CD4-positive, alpha-beta T cell treated with Interleukin-15 for 1 hour (primary cell): Measurements from ENCODE around the gene CARMIL3.
"Not testable (repeated sequence)": the region's sequence is repeated elsewhere in the genome, so short reads cannot be mapped to it uniquely, and the experiment has no call there.

Source experiments
- DNase-seq: peaks from one replicate; pipeline ENCODE4 v3.0.0-alpha.2; 2020

The CARMIL3 gene, protein sequence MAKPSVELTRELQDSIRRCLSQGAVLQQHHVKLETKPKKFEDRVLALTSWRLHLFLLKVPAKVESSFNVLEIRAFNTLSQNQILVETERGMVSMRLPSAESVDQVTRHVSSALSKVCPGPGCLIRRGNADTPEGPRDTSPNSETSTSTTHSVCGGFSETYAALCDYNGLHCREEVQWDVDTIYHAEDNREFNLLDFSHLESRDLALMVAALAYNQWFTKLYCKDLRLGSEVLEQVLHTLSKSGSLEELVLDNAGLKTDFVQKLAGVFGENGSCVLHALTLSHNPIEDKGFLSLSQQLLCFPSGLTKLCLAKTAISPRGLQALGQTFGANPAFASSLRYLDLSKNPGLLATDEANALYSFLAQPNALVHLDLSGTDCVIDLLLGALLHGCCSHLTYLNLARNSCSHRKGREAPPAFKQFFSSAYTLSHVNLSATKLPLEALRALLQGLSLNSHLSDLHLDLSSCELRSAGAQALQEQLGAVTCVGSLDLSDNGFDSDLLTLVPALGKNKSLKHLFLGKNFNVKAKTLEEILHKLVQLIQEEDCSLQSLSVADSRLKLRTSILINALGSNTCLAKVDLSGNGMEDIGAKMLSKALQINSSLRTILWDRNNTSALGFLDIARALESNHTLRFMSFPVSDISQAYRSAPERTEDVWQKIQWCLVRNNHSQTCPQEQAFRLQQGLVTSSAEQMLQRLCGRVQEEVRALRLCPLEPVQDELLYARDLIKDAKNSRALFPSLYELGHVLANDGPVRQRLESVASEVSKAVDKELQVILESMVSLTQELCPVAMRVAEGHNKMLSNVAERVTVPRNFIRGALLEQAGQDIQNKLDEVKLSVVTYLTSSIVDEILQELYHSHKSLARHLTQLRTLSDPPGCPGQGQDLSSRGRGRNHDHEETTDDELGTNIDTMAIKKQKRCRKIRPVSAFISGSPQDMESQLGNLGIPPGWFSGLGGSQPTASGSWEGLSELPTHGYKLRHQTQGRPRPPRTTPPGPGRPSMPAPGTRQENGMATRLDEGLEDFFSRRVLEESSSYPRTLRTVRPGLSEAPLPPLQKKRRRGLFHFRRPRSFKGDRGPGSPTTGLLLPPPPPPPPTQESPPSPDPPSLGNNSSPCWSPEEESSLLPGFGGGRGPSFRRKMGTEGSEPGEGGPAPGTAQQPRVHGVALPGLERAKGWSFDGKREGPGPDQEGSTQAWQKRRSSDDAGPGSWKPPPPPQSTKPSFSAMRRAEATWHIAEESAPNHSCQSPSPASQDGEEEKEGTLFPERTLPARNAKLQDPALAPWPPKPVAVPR (N-terminal part only)

GRCh38 chr14:24051789-24052655 is at the start of gene CARMIL3:
TSS of gene CARMIL3 (plus strand) at chr14:24052009. CDS start at chr14:24052154, 145 bp downstream.
- DNase-seq, result peak; percentile 51

DNA sequence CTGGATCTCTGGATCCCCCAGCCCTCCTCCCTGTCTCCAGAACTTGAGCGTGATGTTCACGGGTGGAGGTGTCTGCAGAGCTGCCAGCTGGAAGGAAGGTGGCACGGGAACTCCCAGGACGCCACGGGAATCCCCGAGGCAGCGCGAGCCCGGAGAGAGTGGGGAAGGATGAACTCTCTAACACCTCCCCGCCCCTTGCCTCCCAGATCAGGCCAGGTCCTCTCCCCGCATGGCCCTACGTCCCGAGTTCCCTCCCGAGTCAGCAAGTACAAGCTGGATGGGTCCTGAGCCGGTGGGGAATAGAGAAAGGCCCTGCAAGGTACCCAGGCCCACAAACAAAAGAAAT is 45.4 kb upstream of the CARMIL3 start:
- DNase-seq, result not testable (repeated sequence)

GRCh38 chr14:24006817-24007652 is 44.8 kb upstream of the CARMIL3 start:
- peak; percentile 65 for DNase-seq

GRCh38 chr14:24011051-24011450 is 40.8 kb upstream of the CARMIL3 start:
- no peak for DNase-seq

DNA sequence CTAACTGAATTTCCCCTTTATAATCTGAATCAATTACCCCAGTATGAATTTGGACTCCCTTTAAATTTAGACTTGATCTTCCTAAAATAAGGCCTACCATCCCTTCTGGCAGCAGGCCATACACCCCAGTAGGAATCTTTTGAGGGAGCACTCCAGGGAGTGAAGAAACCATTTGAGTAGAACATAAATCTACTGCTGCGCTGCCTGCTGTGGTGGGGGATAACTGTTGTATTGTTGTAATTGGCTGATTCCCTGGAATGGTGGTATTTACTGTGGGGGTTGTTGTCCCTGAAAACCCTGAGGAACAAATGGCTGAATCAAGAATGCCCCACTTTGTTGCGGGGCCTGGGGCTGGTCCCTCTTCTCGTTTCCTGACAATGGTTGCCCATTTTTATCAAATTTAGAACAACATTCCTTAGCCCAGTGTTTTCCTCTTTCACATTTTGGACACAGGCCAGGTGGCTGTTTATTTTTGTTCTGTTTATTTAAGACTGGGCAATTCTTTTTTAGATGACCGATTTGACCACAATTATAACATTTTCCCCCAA is 39.0 kb upstream of the CARMIL3 start:
- DNase-seq, result not testable (repeated sequence)

DNA sequence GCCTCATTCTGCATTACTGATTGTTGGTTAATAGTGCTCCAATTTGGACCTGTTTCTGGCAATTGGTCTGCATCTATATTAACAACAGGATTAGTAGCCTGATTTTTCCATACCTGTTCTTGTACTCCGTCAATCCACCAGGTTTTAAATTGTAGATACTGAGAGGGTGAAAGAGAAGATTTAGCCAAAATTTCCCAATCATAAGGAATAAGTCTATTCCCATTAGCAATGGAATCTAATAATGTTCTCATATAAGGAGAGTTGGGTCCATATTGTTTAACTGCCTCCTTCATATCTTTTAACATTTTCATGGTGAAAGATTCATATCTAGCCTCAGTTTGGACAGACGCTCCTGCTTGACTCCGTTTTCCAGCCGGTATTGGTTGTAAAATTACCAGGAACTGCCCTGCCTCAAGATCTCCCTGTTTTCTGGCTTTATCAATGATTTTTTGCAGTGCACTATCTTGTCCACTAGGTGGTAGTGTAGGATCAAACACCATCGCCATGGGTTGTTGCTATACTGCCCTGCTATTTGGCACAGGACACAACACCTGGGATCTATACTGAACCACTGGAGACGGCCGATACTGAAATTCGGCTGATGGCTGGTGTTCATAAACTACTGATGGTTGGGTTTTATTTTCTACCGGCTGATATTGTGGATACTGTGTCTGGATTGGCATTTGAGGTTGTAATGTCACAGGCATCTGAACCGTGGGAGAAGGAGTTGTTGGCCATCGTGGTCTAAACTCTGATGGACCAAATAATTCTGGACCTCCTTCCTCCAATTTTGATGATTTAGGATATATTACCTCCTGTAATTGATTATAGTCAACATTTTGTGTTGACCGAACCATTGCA is 37.9 kb upstream of the CARMIL3 start:
- DNase-seq, result peak; percentile 47

DNA sequence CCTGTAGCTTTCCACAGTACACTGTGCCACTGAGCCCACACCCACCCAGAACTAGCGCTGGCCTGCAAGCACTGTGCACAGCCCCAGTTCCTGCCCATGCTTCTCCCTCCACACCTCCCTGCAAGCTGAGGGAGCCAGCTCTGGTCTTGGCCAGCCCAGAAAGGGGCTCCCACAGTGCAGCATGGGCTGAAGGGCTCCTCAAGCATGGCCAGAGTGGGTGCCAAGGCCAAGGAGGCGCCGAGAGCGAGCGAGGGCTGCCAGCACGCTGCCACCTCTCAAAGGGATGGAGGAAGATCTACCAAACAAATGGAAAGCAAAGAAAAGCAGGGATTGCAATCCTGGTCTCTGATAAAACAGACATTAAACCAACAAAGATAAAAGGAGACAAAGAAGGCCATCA is 36.1 kb upstream of the CARMIL3 start:
- DNase-seq, result not testable (repeated sequence)

DNA sequence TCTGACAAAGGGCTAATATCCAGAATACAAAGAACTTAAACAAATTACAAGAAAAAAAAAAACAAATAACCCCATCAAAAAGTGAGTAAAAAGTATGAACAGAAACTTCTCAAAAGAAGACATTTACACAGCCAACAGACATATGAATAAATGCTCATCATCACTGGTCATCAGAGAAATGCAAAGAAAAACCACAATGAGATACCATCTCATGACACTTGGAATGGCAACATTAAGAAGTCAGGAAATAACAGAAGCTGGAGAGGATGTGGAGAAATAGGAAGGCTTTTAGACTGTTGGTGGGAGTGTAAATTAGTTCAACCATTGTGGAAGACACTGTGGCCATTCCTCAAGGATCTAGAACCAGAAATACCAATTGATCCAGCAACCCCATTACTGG is 32.8 kb upstream of the CARMIL3 start:
- DNase-seq, result not testable (repeated sequence)

GRCh38 chr14:24019944-24020343 is 31.9 kb upstream of the CARMIL3 start:
- not testable (repeated sequence) for DNase-seq

- not testable (repeated sequence) for DNase-seq
Observed at GRCh38 chr14:24020520-24020919, 31.3 kb upstream of the CARMIL3 start.

- not testable (repeated sequence) for DNase-seq
Observed at GRCh38 chr14:24024939-24025418, 26.8 kb upstream of the CARMIL3 start.

GRCh38 chr14:24029687-24030086 is 22.1 kb upstream of the CARMIL3 start:
- DNase-seq, result not testable (repeated sequence)

- not testable (repeated sequence) for DNase-seq
Observed at GRCh38 chr14:24031331-24031730, 20.5 kb upstream of the CARMIL3 start.

- peak; percentile 45 for DNase-seq
Observed at GRCh38 chr14:24032727-24033418, 18.9 kb upstream of the CARMIL3 start.

GRCh38 chr14:24035769-24036168 is 16.0 kb upstream of the CARMIL3 start:
- not testable (repeated sequence) for DNase-seq

DNA sequence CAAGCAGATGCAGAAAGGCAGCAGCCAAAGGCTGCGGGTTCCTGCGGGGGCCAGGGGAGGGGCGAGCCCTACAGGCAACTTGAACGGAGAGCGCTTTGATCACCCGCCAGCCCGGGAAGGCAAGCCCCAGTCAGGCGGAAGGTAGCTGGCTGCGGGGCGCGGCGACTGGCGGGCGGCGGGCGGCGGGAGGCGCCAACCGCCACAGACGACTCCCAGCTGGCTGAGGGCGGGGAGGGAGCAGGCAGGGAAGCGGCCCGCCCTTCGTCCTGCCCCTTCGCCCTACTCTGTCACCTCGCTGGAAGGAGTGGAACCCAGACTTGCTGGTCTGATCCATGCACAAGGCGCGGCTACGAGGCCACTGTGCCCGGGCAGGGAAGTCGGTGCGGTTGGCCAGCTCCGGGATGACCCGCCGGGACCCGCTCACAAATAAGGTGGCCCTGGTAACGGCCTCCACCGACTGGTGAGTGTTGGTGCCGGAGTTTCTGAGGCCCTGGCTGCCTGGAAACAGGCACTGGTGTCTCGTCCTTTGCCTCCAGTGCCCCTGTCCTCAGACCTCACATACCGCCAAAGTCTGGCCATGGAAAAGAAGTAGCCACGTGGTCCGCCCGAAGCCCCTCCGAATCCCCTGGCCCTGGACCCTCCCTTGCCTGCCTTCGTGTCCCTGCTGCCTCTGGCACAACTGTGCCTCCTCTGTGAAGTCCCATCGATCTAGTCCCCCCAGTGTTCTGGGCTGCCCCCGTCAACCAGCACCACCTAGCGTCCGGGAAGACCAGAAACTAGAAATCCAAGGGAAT is 15.4 kb upstream of the CARMIL3 start:
- DNase-seq, result peak; percentile 65

GRCh38 chr14:24036963-24037657 is 14.7 kb upstream of the CARMIL3 start:
- DNase-seq, result not testable (repeated sequence)
